NCI-H1694 (cell line): ENCODE results near the gene GPR158.
"Not testable (repeated sequence)": the region's sequence is repeated elsewhere in the genome, so short reads cannot be mapped to it uniquely, and the experiment has no call there.

Experiments used
- DNase-seq: peaks from one replicate; lab custom pipeline; 2025; lab: John Stamatoyannopoulos, UW

GPR158 gene

GRCh38 chr10:25174461-25175230, at the start of gene GPR158:
TSS of gene GPR158 (plus strand) at chr10:25175001. CDS start at chr10:25175421, 420 bp downstream.
- DNase-seq: peak; percentile 12

DNA sequence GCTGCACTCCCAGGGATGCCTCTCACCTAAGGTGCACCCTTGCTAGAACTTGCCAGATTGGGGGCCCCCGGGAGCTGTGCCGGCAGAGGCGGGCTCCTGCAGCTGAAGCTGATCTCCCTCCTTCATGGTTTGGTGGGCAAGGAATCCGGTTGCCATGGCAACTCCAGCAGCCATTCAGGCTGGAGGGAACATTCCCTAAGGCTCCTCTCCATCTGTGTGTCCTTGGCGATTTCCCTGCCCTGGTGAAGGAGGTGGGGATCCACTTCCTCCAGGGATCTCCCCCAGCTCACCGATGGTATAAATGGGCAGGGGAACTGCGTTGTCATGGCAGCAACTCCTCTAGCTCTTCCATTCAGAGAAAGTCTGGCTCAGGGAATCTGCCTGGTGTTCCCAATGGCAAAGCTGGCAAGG, 49.6 kb upstream of the GPR158 start:
- DNase-seq: no peak

DNA sequence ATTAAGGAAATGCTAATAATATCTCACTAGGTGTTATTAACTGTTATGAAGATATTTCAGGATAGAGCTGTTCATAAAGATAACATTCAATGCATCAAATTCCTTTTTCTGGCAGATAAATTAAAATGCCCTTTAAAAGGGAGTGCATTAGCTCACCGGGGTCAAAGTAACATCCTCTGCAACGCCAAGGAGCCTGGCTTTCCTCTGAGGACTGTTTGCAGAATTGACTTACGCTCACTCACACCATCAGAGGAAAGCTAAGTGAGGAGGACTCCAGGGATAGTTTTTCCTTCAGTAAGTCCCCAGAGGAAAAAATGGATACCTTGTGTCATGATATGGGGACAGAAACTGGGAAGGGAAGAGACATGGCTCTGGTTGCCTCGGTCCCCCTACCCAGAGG, 45.2 kb upstream of the GPR158 start:
- no peak for DNase-seq

- no peak for DNase-seq
These were observed 43.9 kb upstream of the GPR158 start for GRCh38 chr10:25130906-25131305.

DNA sequence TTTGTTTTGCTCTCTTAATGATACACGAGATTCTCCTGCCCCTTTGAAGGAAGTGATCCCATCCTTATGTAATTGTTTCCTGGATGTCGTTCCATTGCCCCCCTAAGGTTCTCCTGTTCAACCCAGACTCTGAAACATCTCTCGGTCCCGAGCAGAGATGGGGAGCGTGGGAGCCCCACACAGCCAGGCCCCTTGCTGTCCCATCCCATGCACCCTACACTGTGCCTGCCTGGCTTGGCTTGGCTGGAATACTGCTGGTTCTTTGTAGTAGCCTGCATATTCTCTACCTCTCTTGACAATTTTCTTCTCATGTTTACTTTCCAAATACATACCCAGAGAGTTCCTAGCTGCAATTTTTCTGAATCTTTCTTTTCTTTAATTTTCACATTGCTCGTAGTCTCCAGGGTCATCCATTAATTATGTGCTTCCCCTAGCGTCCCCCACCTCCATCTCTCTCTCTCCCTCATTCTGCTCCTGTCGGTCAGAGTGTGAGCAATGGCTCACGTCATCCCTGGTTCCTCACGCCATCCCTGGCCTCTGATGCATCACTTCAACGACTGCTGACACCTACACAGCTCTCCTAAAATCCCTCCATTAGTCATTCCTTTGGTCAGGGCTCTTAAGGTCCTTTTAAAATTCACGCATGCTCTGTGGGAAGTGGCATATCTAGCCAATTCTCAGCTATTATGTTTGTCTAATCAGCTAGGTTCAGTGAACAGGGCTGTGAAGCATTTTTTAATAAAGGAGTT, 32.5 kb upstream of the GPR158 start:
- DNase-seq: no peak

GRCh38 chr10:25157650-25158049, 17.2 kb upstream of the GPR158 start:
- no peak for DNase-seq

DNA sequence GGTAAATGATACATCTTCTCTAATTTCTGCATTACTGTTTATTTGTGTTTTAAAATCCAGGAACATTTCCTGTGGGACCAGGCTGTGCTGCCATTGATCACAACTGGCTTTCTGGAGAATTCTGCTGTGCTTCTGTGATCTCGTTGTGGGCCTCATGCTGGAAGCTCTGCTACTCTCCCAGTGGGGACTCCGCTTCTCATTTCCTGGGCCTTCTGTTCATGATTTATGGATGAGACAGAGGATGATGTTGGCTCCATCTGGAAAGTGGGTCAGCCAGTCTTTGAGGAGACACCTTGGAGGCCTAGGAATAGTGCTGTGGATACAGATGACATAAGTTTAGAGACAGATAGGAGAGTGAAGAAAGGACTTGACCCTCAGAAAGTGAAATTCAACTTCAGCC, 15.2 kb upstream of the GPR158 start:
- no peak for DNase-seq

DNA sequence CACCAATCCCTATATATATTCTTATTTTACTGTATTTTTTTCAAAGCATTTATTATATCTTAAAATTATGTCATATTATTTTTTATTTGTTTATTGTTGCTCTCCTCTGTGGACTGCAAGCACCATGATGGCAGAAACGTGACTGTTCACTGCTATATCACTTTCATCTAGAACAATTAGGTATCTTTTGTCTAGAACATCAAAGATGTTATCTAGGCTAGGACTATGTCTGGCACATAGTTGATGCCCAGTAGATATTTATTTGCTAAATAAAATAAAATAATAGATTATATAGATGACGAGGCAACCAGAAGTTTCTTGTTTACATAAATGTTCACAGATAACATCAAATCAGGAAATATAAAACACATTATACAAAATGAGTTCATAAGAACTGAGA, 12.4 kb upstream of the GPR158 start:
- DNase-seq: no peak

DNA sequence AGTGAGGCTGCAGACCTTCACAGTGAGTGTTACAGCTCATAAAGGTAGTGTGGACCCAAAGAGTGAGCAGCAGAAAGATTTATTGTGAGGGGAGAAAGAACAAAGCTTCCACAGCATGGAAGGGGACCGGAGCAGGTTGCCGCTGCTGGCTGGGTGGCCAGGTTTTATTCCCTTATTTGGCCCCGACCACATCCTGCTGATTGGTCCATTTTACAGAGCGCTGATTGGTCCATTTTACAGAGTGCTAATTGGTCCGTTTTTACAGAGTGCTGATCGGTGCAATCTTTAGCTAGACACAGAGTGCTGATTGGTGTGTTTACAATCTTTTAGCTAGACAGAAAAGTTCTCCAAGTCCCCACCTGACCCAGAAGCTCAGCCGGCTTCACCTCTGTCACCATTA, 11.3 kb upstream of the GPR158 start:
- DNase-seq: not testable (repeated sequence)

- no peak for DNase-seq
These were observed 5.1 kb upstream of the GPR158 start for GRCh38 chr10:25169740-25170139.

DNA sequence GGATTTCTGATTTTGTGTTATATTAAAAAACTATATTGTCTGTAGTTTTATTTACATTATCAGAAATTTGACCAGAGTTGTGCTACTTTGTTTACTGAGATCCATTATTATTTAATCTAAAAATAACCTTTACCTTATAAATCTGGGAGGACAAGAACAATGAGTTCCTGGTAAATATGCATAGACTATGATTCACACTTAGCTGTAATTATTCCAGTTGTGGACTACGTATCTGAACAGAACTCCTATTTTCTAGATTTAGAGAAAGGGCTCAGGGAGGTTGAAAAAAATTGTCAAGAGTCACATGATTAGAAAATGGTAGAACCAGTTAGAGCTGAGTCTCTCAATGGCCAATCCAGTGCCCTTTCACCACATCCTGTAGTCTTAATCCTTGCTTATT, 4.2 kb upstream of the GPR158 start:
- no peak for DNase-seq

- no peak for DNase-seq
These were observed 973 bp downstream of the GPR158 start for GRCh38 chr10:25175527-25176420.

GRCh38 chr10:25176421-25176968, 1.7 kb downstream of the GPR158 start:
- no peak for DNase-seq

DNA sequence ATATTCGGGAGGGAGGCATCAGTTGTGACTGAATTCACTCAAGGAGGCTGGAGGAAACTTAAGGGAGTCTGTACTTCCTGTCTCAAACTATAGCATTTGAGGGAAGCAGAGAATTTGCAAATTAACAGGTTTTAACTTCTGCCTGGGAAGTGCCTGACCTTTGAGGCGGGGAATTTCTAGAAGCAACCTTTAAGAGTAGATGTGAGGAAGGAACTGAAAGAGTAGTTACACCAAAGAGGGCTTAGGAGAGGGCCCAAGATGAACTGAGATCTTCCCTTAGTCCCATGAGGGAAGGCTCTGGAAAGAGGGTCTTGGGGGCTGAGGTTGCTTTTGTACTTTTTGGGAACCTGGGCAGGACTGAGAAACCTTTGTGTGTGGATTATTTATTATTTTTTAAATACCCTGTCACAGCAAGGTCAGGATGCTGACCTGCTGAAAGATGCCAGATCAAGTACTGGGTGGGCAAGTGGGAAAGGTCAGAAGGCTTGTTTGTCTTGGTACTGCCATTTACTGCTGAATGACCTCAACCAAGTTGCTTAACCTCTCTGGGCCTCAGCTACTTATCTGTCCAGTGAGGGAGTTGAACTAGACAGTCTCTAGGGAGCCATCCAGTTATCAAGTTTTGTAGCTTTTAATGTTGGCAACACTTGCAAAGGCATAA, 2.4 kb downstream of the GPR158 start:
- no peak for DNase-seq

GRCh38 chr10:25177754-25178135, 2.9 kb downstream of the GPR158 start:
- DNase-seq: no peak

DNA sequence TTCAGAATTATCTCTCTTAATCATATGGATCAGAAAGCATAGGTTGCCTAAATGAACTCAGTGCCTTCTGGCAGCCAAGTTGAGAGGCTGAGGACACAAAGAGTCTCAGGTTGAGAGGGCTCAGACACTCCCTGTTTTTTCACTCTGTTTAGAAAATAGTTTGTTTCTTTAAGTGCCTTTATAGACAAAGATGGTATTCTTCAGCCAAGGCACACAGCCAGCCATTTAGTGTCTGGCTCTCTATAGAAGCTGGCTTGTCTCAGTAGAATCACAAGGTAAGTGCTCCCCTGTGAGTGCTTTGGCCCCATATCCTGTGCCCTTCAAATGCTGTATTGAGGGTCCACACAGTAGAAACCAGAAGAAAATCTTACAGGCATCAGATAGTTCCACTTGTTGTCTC, 3.6 kb downstream of the GPR158 start:
- DNase-seq: no peak

- DNase-seq: no peak
These were observed 6.0 kb downstream of the GPR158 start for GRCh38 chr10:25180801-25181200.

GRCh38 chr10:25182636-25183035, 7.8 kb downstream of the GPR158 start:
- DNase-seq: no peak

- DNase-seq: no peak
These were observed 16.5 kb downstream of the GPR158 start for GRCh38 chr10:25191162-25191895.

- DNase-seq: no peak
These were observed 23.4 kb downstream of the GPR158 start for GRCh38 chr10:25198151-25198550.
